ENCODE measurements around the gene RNF223.

- TF ChIP-seq PAX5 (IDR thresholded peaks at IDR 0.05; ENCODE audit: insufficient read depth, low read length, severe bottlenecking) = no peak
- no peak for TF ChIP-seq POLR2A (IDR thresholded peaks at IDR 0.05; ENCODE audit: low read depth, low read length)
- TF ChIP-seq POLR2AphosphoS5 (IDR thresholded peaks at IDR 0.05; ENCODE audit: low read depth, low read length) = no peak
These were observed 30.2 kb downstream of the RNF223 start for GRCh38 chr1:1043921-1044320.

Data from GM12891 (cell line).